Measurements from ENCODE around the gene WDR64. TPM values are rescaled to one million over a fixed set of nuclear protein-coding genes. Genes with fewer than 3 reads are reported as not detected.

WDR64 gene
- polyA plus RNA-seq, 1 donor (not counting 4 experiments of a cell fraction or from before 2014, with no cell fraction given), result not detected

DNA sequence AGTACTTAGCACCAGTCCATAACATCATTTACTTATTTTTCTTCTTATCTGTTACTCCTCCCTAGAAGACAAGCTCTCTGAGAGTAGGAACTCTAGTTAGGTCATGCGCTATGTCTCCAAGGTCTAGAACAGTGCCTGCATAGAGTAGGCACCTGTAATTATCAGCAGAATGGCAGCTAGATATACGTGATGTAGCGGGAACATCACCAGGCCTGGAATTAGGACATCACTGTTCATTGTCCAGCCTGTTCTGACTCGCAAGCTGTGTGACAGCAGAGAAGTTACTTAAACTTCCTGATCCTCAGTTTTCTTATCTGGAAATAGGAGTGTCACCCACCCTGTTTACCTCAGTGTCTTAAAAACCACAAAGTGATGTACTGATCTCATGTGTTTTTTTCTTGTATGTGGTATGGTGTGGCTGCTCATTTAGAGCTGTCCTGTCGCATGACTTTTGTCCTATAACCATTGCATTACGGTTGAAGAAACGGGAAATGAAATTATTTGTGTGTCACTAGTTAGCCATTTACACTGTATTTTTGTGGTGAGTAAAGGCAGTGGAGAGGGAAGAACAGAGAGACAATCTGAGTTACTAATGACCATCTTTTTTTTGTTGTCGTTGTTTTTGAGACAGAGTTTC lies 158.8 kb downstream of the WDR64 start:
- no peak overlapping the region for H3K27ac ChIP-seq (ENCODE audit: control insufficient read depth, insufficient read depth, low read length)
- FAIRE-seq, result no peak
- H2AFZ ChIP-seq (ENCODE audit: control insufficient read depth, low read length), result no peak overlapping the region
- H3K9me1 ChIP-seq (ENCODE audit: control insufficient read depth, extremely low read depth, insufficient read depth, low read length), result no peaks in the 10 kb centered on the region
- H3K4me1 ChIP-seq (ENCODE audit: control insufficient read depth, extremely low read depth, insufficient read depth, low read length), result no peaks in the 10 kb centered on the region
- no peaks in the 10 kb centered on the region for H4K20me1 ChIP-seq (ENCODE audit: control insufficient read depth, extremely low read depth, insufficient read depth, low read length)
- no peak overlapping the region for H3K4me2 ChIP-seq (ENCODE audit: control insufficient read depth, extremely low read depth, insufficient read depth, low read depth, low read length)
- dilution Hi-C loops (cut with MboI; ENCODE audit: extremely low pct_ligation_motif_present, low sequenced_read_pairs), result no loop called here
- H3K36me3 ChIP-seq (ENCODE audit: control insufficient read depth in 2 of 2, extremely low read depth in 1 of 2, insufficient read depth in 2 of 2, low read length in 2 of 2), result no peaks in the 10 kb centered on the region
- H3K79me2 ChIP-seq (ENCODE audit: control insufficient read depth, insufficient read depth, low read length), result no peaks in the 10 kb centered on the region
- H3K9ac ChIP-seq (ENCODE audit: control insufficient read depth, extremely low read depth, insufficient read depth, low read length), result no peak overlapping the region
- no peaks in the 10 kb centered on the region for H3K9me3 ChIP-seq (ENCODE audit: control insufficient read depth, low read depth, low read length)
- no peaks in the 10 kb centered on the region for H3K27me3 ChIP-seq (ENCODE audit: control insufficient read depth, extremely low read depth, insufficient read depth, low read length)
- no peak overlapping the region for H3K4me3 ChIP-seq (ENCODE audit: control insufficient read depth in 2 of 3, extremely low read depth in 1 of 3, insufficient read depth in 2 of 3, low read depth in 1 of 3, low read length in 3 of 3)
- TF ChIP-seq, protein P1, sequence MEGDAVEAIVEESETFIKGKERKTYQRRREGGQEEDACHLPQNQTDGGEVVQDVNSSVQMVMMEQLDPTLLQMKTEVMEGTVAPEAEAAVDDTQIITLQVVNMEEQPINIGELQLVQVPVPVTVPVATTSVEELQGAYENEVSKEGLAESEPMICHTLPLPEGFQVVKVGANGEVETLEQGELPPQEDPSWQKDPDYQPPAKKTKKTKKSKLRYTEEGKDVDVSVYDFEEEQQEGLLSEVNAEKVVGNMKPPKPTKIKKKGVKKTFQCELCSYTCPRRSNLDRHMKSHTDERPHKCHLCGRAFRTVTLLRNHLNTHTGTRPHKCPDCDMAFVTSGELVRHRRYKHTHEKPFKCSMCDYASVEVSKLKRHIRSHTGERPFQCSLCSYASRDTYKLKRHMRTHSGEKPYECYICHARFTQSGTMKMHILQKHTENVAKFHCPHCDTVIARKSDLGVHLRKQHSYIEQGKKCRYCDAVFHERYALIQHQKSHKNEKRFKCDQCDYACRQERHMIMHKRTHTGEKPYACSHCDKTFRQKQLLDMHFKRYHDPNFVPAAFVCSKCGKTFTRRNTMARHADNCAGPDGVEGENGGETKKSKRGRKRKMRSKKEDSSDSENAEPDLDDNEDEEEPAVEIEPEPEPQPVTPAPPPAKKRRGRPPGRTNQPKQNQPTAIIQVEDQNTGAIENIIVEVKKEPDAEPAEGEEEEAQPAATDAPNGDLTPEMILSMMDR (optimal IDR thresholded peaks at IDR 0.05 in 1 of 3, IDR thresholded peaks at IDR 0.05 in 1 of 3, conservative IDR thresholded peaks at IDR 0.05 in 1 of 3; ENCODE audit: extremely low read depth in 1 of 3, insufficient read depth in 2 of 3, low read length in 3 of 3), result no peak
- no peak for TF ChIP-seq EZH2 (IDR thresholded peaks at IDR 0.05; ENCODE audit: low read length)
- DNase-seq (ENCODE audit: low read depth, low spot score), result no peak

DNA sequence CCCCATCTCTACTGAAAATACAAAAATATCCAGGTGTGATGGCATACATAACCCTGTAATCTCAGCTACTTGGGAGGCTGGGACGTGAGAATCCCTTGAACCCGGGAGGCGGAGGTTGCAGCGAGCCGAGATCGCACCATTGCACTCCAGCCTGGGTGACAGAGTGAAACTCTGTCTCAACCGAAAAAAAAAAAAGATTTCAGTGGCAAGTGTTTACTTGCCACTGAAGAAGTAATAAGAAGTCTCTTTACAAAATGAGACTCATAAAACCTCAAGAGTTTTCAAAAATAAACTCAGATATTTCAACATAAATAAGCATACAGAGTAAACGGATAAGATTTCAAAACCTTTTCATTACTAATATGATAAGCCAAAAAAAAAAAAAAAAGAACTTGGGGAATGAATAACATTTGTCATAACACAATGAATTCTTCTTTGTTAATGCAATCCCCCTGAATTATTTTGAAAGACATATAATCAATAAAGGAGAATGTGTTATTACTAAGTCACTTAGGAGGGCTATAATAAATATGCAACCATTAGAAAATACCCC lies 161.8 kb downstream of the WDR64 start:
- no peaks in the 10 kb centered on the region for H3K79me2 ChIP-seq (ENCODE audit: control insufficient read depth, insufficient read depth, low read length)
- no peak for DNase-seq (ENCODE audit: low read depth, low spot score)
- no peaks in the 10 kb centered on the region for H3K9me3 ChIP-seq (ENCODE audit: control insufficient read depth, low read depth, low read length)
- no peaks in the 10 kb centered on the region for H3K36me3 ChIP-seq (ENCODE audit: control insufficient read depth in 2 of 2, extremely low read depth in 1 of 2, insufficient read depth in 2 of 2, low read length in 2 of 2)
- no peak for TF ChIP-seq EZH2 (IDR thresholded peaks at IDR 0.05; ENCODE audit: low read length)
- TF ChIP-seq, protein P1 (optimal IDR thresholded peaks at IDR 0.05 in 1 of 3, IDR thresholded peaks at IDR 0.05 in 1 of 3, conservative IDR thresholded peaks at IDR 0.05 in 1 of 3; ENCODE audit: extremely low read depth in 1 of 3, insufficient read depth in 2 of 3, low read length in 3 of 3), result no peak
- H2AFZ ChIP-seq (ENCODE audit: control insufficient read depth, low read length), result no peak overlapping the region
- no peak for FAIRE-seq
- no peak overlapping the region for H3K4me3 ChIP-seq (ENCODE audit: control insufficient read depth in 2 of 3, extremely low read depth in 1 of 3, insufficient read depth in 2 of 3, low read depth in 1 of 3, low read length in 3 of 3)
- H3K9ac ChIP-seq (ENCODE audit: control insufficient read depth, extremely low read depth, insufficient read depth, low read length), result no peak overlapping the region
- no peak overlapping the region for H3K4me2 ChIP-seq (ENCODE audit: control insufficient read depth, extremely low read depth, insufficient read depth, low read depth, low read length)
- no peaks in the 10 kb centered on the region for H3K9me1 ChIP-seq (ENCODE audit: control insufficient read depth, extremely low read depth, insufficient read depth, low read length)
- no peaks in the 10 kb centered on the region for H3K4me1 ChIP-seq (ENCODE audit: control insufficient read depth, extremely low read depth, insufficient read depth, low read length)
- dilution Hi-C loops (cut with MboI; ENCODE audit: extremely low pct_ligation_motif_present, low sequenced_read_pairs), result no loop called here
- H3K27ac ChIP-seq (ENCODE audit: control insufficient read depth, insufficient read depth, low read length), result no peak overlapping the region
- no peaks in the 10 kb centered on the region for H3K27me3 ChIP-seq (ENCODE audit: control insufficient read depth, extremely low read depth, insufficient read depth, low read length)
- H4K20me1 ChIP-seq (ENCODE audit: control insufficient read depth, extremely low read depth, insufficient read depth, low read length), result no peaks in the 10 kb centered on the region
